ENCODE results near the gene ZNF750.

- TF ChIP-seq CTCF (IDR thresholded peaks at IDR 0.05) (no peak), POLR2A (IDR thresholded peaks at IDR 0.05) (no peak)
Observed at GRCh38 chr17:82835122-82835521, 4.7 kb downstream of the ZNF750 start.
